Epithelial cell of alveolus of lung (primary cell): ENCODE measurements around the gene TRIM8. TPM values are rescaled to one million over a fixed set of nuclear protein-coding genes. Genes with fewer than 3 reads are reported as not detected.

Experiments used
- total RNA-seq: library from RNA; depleted of rRNA; stranded (reverse); fragments of >200 nt; gene quantifications from 2 replicates; pipeline ENCODE4 v1.2.1, GENCODE V29; 2015

Gene TRIM8, protein sequence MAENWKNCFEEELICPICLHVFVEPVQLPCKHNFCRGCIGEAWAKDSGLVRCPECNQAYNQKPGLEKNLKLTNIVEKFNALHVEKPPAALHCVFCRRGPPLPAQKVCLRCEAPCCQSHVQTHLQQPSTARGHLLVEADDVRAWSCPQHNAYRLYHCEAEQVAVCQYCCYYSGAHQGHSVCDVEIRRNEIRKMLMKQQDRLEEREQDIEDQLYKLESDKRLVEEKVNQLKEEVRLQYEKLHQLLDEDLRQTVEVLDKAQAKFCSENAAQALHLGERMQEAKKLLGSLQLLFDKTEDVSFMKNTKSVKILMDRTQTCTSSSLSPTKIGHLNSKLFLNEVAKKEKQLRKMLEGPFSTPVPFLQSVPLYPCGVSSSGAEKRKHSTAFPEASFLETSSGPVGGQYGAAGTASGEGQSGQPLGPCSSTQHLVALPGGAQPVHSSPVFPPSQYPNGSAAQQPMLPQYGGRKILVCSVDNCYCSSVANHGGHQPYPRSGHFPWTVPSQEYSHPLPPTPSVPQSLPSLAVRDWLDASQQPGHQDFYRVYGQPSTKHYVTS
- 112 and 131 TPM in 2 replicates for total RNA-seq

DNA sequence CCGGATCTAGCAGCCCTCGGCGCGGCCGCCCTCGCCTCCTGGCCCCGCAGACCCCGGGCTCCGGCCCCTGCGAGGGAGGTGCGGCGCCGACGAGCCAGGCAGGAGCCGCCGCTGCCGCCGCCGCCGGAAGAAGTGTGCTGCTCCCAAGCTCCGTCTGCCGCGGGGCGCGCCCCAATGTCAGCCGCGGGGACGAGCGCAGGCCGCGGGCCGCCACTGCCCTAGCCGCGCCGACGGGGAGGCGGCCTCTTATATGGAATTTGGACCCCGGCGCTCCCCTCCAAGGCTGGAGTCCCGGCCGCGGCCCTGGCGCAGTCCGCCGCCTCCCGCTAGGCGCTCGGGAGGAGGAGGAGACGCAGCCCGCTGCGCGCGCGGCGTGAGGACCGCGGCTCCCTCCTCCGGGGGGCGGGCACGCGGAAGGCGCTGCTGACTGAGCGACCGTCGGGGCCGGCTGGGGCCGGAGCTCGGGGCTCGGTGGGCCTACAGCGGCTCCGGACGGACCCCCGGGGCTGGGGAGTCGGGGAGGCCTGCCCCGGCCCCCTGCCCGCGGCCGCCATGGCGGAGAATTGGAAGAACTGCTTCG lies at the start of gene TRIM8:
TSS of gene TRIM8 (plus strand) at position 414 of the 580 bp plus-strand sequence. CDS start at position 553, 139 bp downstream.

Other genes starting within 250 kb of the TRIM8 start
- gene NFKB2, start 248.8 kb upstream of the TRIM8 start, total RNA-seq, result 19.2 and 52.1 TPM in 2 replicates
- gene PSD, start 225.7 kb upstream of the TRIM8 start, total RNA-seq, result 6.8 and 12.2 TPM in 2 replicates
- 14.6 and 14.7 TPM in 2 replicates for gene FBXL15, start 223.6 kb upstream of the TRIM8 start, total RNA-seq
- gene CUEDC2, start 211.9 kb upstream of the TRIM8 start, total RNA-seq, result 122 and 133 TPM in 2 replicates
- not detected in 2 replicates for gene C10orf95, start 192.9 kb upstream of the TRIM8 start, total RNA-seq
- gene ACTR1A, start 141.8 kb upstream of the TRIM8 start, total RNA-seq, result 116 and 169 TPM in 2 replicates
- 7.2 and 14.1 TPM in 2 replicates for gene SUFU, start 140.5 kb upstream of the TRIM8 start, total RNA-seq
- gene ARL3, start 69.9 kb downstream of the TRIM8 start, total RNA-seq, result 6.9 and 13.1 TPM in 2 replicates
- 1.4 and 6.5 TPM in 2 replicates for gene SFXN2, start 70.2 kb downstream of the TRIM8 start, total RNA-seq
- gene WBP1L, start 99.5 kb downstream of the TRIM8 start, total RNA-seq, result 60.0 and 81.8 TPM in 2 replicates
- not detected in 2 replicates for gene CYP17A1, start 192.9 kb downstream of the TRIM8 start, total RNA-seq
- 9.2 and 21.6 TPM in 2 replicates for gene BORCS7, start 209.8 kb downstream of the TRIM8 start, total RNA-seq
- gene AS3MT, start 225.0 kb downstream of the TRIM8 start, total RNA-seq, result 0.78 and 1.8 TPM in 2 replicates